GM18868 (cell line): ENCODE measurements around the gene NBPF26.
"Not testable (repeated sequence)": the region's sequence is repeated elsewhere in the genome, so short reads cannot be mapped to it uniquely, and the experiment has no call there.

Experiments
- ATAC-seq: cut with Tn5 transposase; IDR thresholded peaks from one replicate; pipeline ENCODE4 v1.9.1; 2021; ENCODE audit warnings: mild to moderate bottlenecking, moderate library complexity; ENCODE audit not compliant: unreplicated experiment

The NBPF26 gene

DNA sequence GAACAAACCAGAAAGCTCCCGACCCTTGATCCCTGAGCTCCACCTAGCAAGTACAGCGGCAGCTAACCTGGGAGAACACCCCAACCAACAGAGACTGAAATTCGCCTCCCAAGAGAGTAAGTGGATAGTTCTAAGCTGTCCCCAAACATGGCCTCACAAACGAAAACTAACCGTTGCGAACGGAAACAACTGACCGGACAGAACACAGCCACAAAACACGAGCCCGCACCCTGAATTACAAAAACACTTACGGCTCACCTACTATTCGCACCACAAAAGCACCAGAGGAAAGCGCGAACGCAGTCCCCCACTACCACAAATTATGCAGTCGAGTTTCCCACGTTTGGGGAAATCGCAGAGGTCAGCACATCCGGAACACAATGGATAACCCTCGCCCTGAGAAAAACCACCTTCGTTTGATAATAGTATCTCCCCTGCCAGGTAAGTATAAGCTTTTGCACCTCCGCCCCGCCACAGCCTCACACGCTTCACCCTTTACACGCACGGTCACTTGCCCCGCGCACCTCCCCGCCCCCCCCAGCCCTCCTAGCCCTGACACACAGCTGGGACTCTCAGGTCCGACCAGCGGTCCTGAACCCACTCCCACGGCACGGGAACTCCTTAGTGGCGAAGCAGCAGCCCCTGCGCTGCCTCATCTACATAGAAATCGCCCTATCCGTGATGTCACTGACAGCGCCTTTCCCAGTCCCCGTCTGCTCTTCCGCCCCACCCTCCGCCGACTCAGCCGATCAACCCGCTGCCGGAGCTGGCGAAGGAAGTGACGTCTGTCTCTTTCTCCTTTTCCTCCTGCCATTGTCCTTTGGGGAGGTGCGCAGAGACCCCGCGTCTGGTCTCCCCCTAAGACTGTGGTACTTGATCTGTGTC, 127.0 kb downstream of the NBPF26 start:
- ATAC-seq: not testable (repeated sequence)

DNA sequence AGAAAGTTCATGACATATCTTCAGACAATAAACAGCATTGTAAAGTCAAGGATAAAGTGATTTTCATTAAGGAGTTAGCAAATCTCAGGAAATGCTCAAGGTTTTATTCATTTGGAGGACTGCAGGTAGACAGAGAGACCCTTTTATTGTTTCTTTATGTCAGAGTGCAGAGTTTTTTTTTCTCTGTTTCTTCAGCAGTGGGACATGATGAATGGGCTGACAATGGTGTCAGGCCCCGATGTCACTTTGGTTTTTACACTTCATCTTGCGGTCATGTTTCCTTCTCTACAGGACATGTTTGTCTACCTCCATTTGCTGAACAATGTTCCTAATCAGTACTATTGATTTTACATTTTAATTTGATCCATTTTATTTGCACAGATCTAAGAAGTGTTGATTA, 134.4 kb downstream of the NBPF26 start:
- ATAC-seq: not testable (repeated sequence)

DNA sequence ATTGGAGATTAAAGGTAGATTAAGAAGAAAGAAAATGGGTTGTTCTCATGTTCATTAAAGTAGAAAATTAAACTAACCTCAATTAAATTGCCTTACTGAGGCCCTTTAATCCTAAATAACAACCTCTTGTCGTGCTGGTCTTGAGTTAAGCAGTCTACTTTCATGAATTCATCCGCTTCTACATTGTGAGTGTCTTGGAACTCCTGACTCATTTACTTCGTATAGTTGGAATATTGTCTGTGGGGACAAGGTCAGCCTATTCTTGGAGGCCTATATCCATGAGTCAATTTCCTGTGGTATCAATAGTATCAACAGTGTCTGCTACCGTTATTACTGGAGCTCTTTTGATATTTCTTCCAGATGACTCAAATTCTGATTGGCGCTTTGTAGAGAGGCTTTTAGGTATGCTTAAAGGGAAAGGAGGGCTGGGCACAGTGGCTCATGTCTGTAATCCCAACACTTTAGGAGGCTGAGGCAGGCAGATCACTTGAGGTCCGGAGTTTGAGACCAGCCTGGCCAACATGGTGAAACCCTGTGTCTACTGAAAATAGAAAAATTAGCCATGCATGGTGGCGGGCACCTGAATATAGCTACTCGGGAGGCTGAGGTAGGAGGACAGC, 136.0 kb downstream of the NBPF26 start:
- not testable (repeated sequence) for ATAC-seq

DNA sequence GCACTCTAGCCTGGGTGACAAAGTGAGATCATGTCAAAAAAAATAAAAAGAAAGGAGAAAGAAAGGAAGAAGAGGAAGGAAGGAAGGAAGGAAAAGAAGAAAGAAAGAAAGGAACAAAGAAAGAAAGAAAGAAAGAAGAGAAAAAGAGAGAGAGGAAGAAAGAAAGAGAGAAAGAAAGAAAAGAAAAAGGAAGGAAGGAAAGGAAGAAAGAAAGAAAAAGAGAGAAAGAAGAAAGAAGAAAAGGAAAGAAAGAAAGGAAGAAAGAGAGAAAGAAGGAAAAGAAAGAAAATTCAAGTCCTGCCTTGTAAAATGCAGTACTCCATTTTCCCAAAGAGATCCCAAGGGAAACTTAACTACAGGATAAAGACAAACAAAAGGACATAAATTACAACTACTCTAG, 154.5 kb downstream of the NBPF26 start:
- not testable (repeated sequence) for ATAC-seq

DNA sequence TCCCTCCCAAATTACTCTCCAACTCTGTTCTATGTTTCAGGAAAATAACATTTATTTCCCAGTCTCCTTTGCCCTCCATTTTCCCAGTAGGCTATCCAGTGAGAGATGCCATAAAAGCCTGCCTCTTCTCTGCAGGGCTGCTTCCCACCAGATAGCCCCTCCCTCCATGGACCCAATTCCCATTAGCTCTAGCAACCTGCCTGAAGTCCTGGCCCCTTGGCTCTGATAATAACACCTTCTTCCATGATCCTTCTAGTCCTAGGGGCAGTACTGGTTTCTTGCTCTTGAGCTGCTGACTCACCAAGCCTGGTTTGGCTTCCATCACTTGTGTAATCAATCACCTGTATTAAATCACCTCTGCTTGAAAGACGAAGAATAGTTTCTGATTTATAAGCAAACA, 156.3 kb downstream of the NBPF26 start:
- ATAC-seq: not testable (repeated sequence)

DNA sequence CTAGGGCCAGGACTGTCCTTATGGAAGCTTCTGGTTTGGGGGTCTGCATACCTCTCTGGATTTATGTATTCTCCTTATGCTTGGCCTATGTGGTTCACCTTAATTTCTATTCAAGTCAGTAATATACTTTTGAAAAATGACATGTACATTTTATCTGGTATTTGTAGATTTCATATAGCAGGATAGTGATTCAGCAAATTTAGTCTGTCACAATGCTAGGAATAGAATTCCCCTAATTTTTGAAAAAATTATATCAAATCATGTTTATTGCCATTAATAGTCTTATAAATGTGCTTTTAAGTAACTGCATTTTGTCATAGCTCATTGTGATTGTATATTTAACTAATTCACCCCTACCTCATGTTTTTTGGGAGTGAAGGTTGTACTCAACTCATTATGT, 158.2 kb downstream of the NBPF26 start:
- ATAC-seq: not testable (repeated sequence)
